Limb (tissue), 2 donors: ENCODE results near the gene CD163.
"Not testable (repeated sequence)": the region's sequence is repeated elsewhere in the genome, so short reads cannot be mapped to it uniquely, and the experiment has no call there.

Source experiments
- DNase-seq, 2 donors: peaks; one replicate each; pipeline ENCODE4 v3.0.0-alpha.2; 2016; ENCODE audit errors: extremely low spot score in 2 of 2

Gene CD163

DNA sequence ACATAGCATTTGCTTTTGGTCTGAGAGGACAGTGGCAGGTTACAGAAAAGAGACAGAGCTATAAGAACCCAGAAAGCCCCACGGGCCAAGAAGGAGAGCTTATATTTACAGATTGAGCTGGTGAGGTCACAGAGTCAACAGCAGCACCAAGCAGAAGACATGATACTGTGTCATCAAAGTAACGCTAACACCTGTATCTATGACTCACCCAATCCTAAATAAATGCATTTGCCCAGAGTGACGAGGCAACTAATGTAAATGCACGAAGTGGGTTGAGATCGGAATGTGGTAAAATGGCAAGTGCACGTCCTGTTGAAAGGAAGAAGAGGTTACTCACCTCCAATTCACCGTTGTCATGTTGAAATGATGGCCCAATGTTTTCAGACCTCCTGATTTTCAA lies 52.9 kb downstream of the CD163 start:
- DNase-seq: no peak

DNA sequence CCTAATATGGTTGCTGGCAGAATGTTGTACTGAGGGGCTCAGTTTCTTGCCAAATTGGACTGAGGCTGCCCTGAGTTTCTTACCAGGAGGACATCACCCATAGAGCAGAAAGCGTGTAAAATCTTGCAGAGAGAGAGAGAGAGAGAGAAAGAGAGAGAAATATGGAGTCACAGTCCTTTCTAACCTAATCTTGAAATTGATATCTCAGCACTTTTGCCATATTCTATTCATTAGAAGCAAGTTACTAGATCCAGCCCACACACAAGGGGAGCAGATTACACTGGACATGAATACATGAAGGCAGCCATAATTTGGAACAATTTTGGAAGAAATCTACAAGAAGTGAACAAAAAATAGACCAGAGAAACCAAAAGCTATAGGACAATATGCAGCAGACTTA lies 55.5 kb downstream of the CD163 start:
- no peak for DNase-seq

DNA sequence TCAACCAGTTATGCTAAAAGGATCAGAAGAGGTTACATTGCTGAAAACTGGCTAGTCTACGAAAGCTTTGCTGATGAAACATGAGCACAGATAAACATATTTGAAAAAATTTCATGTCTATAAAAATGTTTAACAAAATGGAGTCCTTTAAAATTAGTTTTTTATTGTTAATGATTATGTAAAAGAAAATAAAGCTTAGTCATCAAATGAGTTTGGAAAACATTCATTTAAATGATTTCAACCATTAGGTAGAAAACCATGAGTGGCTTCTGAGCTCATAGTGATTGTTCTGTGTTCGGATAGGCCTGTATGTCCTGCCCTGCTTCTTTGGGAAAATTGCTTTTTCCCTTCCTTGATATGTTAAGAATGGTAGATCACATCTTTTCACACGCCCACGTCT lies 59.0 kb downstream of the CD163 start:
- no peak for DNase-seq

DNA sequence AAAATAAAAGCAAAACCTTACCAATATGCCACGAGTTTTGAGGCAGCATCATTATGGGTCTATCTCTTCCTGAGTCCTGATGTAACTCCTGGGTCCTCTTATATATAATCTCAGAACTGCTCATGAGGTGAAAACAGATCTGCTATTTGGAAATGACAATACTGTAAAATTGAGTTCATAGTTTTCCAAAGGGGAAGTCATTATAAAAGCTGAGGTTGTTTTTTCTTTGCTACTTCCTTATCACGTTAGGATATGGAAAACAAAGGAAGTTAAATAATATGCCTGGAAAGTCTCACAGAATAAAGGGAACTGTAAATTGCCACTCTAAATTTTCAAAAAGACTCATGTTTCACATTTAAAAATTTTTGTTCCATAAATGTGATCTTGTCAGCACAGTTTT lies 59.5 kb downstream of the CD163 start, which contains the start of gene CD163L1:
CD163L1 (minus strand) TSS at position 78 of the 400 bp plus-strand sequence; CDS start at position 52, 26 bp downstream.
- DNase-seq: no peak

DNA sequence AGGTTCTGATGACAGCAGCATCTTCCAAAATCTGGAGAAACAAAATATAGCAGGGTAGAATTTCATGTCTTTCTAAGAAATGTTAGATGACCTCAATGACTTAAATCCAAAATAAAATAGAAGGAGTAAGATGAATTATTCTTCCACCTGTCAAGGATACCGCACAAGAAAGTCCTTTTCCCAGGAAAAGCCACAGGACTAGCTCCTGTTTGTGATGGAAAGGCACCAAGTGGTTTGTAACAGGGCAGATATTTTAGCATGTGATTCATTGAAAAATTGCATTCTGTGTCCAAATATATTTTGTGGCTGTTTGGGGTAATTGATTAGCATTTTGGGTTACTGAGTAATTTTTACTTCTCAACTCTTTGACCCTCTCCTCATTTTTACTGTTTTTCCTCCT lies 62.4 kb downstream of the CD163 start:
- DNase-seq: no peak

DNA sequence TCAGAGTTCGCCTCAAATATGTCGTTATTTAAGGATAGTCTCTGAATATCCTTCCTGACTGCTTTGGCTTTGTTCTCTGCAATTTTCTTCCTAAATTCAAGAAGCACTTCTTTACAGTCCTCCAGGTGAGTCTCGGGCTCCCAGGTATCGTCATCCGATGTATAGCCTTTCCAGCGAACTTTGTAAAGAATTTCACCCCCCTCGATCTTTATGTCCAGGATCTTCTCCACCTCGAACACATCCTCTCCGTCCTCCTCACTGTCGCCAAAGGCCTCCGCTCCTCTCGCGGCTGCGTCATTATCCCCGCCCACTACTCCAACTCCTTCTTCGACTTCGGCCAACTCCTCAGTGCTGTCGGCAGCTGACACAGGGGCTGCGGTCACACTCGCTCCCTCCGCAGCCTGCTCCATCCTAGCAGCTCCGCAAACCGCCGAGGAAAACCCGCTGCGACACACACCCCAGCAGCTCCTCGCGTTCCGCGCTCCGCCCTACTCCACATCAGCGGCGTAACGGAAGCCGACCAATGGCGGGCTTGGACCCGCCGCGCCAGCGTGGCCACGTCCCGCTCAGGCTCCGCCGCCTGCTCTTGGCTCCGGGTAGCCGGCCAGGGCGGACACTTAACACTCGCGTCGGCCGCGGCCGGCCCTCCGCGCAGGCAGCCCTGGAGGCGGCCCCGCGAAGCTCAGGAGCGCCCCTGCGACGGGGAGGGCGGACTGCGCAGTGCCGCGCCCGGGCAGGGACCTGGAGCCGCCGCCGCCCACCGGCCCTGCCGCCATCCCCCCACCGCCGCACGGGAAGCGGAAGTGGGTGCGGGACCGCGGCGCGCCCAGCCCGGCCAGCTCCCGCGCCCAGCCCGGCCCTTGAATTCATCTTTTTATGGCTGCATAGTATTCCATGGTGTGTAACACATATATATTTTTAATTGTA lies 63.7 kb downstream of the CD163 start:
- DNase-seq: peak; percentile 41 to 73

DNA sequence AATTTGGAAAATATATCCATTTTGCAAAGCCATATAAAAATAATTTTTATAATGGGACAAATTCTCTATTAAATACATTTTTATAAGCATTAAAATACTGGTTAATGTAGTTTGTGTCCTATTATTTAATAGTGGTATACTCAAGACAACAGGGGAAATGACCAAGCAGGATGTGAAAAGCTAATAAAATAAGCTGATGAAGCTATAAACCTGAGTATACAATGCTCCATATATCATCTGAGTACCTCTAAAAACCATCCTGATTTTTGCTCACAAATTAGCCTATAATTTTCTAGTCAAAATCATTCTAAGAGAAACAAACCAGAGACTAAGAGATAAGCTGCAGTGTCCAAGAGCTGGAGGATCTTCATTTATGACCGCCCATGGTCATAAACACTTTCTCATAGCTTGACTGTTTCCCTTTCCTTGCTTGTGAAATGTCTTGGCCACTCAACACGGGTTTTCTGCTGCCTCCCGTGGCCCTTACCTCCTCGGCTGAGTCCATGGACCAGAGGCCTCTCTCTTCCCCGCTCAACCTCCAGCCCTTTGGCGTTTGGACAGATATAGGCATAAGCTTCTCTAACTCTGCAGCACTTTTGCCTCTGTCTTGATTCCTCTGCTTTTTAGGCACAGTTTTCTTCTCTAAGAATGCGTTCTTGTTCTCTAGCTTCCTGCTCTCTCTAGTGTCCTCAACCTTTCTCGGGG lies 65.1 kb downstream of the CD163 start:
- not testable (repeated sequence) for DNase-seq

DNA sequence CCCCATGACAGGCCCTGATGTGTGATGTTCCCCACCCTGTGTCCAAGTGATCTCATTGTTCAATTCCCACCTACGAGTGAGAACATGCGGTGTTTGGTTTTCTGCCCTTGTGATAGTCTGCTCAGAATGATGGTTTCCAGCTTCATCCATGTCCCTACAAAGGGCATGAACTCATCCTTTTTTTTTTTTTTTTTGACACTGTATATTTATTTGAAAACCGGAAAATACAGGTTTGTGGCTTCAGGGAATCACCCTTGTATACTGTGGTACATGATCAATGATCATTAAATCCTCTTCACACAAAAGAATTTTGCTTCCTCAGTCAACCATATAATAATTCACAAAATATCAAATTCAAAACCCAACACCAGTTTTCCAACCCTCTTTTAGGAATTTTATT lies 66.1 kb downstream of the CD163 start:
- DNase-seq: not testable (repeated sequence)

DNA sequence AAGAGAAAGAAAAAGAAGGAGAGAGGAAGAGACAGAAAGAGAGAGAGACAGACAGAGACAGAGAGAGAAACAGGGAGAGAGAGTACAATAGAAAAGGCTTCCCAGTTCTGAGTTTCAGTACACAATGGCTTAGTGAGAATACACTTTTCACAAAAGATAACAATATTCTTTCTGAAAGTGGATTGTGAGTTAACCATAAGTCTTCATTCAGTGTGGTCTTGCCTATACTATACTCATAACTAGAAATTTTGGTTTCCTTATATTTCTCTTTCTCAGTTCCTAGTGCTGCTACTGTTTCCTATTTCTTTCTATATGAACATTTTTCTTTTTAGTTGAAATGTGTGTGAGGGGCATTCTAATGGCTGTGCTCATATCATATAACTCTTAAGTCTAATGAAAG lies 68.9 kb downstream of the CD163 start:
- DNase-seq: no peak

DNA sequence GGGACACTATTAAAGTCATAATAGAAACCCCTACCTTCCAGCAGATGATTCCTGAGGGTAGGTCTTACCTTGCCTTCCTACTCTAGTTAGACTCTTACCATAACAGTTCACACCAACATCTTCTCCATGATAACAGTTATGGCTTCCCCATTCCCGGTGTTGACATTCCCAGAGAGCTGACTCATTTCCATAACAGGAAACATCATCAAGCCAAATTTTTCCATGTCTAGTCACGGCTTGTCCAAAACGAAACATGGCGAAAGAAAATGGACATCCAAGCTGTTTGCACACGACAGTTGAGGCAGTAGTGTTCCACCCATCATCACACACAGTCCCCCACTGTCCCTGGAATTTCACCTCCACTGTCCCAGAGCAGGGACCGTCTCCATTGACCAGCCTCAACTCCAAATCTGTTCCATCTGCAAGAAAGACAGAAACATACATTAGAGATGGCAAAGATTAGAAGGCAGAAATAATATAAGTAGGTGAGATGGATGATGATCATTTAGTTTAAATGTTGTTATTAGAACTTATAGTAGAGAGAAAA lies 70.2 kb downstream of the CD163 start:
- no peak for DNase-seq

DNA sequence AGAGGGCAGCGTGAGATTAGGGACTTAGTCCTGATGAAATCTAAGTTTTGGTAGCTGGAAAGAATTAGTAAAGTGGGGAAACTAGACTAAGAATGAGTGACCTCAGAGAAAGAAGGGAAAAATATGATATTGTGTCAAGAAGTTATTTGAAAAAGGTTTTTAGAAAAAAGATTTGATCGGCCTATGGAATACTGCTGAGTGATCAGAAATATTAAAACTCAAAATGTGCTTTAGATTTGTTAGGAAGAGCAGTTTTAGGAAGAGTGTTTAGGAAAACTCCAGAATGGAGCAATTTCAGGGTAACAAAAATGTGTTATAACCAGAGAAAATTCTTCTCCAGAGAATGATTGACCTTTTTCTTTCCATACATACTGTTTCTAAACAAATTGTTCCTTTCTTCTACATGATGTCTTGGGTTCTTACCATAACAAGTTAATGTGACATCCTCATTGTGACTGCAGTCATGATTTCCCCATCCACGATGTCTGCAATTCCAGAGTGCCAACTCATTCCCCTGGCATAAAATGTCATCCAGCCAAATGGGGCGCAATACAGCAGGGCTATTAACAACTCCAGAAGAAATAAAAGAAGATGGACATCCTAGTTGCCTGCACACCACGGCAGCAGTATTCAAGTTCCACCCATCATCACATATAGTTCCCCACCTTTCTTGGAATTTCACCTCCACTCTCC lies 71.4 kb downstream of the CD163 start:
- DNase-seq: no peak
